Muscle layer of duodenum (tissue), 2 donors: ENCODE data around the gene MAN1C1.

Source experiments
- H3K27ac ChIP-seq: one replicate; pipeline ENCODE4 v1.7.0; 2013; ENCODE audit warnings: mild to moderate bottlenecking, low read length
- H3K27me3 ChIP-seq: one replicate; pipeline ENCODE4 v1.7.0; 2013; ENCODE audit warnings: low read depth, mild to moderate bottlenecking, control low read depth, low read length
- H3K36me3 ChIP-seq, 2 donors: one replicate each; pipeline ENCODE4 v1.7.0; 2013; ENCODE audit warnings: low read length in 2 of 2, control low read depth in 1 of 2, mild to moderate bottlenecking in 1 of 2; ENCODE audit not compliant: insufficient read depth in 2 of 2, control insufficient read depth in 1 of 2
- H3K4me1 ChIP-seq, 2 donors: one replicate each; pipeline ENCODE4 v1.7.0; 2013; ENCODE audit warnings: low read length in 2 of 2, mild to moderate bottlenecking in 2 of 2, control low read depth in 1 of 2, moderate library complexity in 1 of 2; ENCODE audit not compliant: insufficient read depth in 2 of 2, control insufficient read depth in 1 of 2
- H3K4me3 ChIP-seq, 2 donors: one replicate each; pipeline ENCODE4 v1.7.0; 2013; ENCODE audit warnings: low read length in 2 of 2, low read depth in 1 of 2, mild to moderate bottlenecking in 1 of 2
- H3K9me3 ChIP-seq, 2 donors: one replicate each; pipeline ENCODE4 v1.7.0; 2013; ENCODE audit warnings: low read length in 2 of 2, control low read depth in 1 of 2, mild to moderate bottlenecking in 1 of 2; ENCODE audit not compliant: control insufficient read depth in 1 of 2
- donor health status: healthy.

MAN1C1 gene

DNA sequence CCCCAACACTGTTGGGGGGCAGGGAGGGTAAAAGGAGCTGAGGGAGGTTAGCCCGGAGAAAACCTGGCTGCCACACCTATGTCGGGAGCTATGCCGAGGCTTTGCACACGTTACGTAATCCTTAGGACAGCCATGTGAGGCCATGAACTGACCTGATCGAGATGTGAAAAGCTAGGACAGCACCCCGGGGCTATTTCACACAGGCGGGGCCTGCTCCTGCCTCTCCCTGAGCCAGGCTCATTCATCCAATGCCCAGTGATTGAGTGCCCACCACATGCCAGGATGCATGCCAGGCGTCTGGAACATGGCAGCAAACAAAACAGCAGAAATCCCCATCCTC lies 43.0 kb upstream of the MAN1C1 start:
- Histone ChIP-seq H3K9me3 (no peaks in the 10 kb centered on the region), H3K36me3 (no peaks in the 10 kb centered on the region), H3K4me3 (no peak overlapping the region), H3K27me3 (no peaks in the 10 kb centered on the region), H3K27ac (no peak overlapping the region), H3K4me1 (peaks cover 0 to 13% of the 10 kb centered on the region in 2 donors)

DNA sequence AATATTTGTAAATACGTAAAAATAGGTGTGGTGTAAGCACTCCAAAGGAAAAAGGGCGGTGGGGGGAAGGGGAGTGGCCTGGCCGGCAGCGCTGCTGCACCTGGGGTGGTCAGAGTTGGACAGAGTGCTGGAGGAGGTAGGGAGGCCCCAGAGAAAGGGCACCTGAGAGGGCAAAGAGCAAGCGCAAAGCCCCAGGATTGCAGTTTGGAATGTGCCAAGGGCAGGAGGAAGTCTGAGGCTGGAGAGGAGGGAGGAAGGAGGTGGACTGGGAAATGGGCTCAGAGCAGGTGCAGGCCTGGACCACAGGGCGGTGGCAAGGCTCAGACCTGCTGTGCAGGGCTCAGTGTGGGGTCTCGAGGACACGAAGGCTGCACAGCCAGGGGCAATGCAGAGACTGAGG lies 42.6 kb upstream of the MAN1C1 start:
- no peaks in the 10 kb centered on the region for H3K36me3 ChIP-seq
- no peak overlapping the region for H3K27ac ChIP-seq
- no peaks in the 10 kb centered on the region for H3K27me3 ChIP-seq
- no peak overlapping the region for H3K4me3 ChIP-seq
- H3K4me1 ChIP-seq, result peaks cover 0 to 9% of the 10 kb centered on the region in 2 donors
- H3K9me3 ChIP-seq, result no peaks in the 10 kb centered on the region

DNA sequence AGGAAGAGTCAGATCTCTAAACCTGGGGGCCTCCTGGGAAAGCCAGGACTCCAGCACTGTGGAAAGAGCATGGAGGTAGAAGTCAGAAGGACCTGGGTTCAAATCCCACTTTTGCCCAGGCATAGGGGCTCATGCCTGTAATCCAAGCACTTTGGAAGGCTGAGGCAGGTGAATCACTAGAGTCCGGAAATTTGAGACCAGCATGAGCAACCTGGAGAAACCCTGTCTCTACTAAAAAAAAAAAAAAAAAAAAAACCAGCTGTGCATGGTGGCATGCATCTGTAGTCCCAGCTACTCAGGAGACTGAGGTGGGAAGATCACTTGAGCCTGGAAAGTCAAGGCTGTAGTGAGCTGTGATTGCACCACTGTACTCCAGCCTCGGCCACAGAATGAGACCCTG lies 41.4 kb upstream of the MAN1C1 start:
- H3K9me3 ChIP-seq, result no peaks in the 10 kb centered on the region
- no peak overlapping the region for H3K27ac ChIP-seq
- H3K4me1 ChIP-seq, result no peaks in the 10 kb centered on the region
- H3K36me3 ChIP-seq, result no peaks in the 10 kb centered on the region
- no peaks in the 10 kb centered on the region for H3K27me3 ChIP-seq
- H3K4me3 ChIP-seq, result no peak overlapping the region

DNA sequence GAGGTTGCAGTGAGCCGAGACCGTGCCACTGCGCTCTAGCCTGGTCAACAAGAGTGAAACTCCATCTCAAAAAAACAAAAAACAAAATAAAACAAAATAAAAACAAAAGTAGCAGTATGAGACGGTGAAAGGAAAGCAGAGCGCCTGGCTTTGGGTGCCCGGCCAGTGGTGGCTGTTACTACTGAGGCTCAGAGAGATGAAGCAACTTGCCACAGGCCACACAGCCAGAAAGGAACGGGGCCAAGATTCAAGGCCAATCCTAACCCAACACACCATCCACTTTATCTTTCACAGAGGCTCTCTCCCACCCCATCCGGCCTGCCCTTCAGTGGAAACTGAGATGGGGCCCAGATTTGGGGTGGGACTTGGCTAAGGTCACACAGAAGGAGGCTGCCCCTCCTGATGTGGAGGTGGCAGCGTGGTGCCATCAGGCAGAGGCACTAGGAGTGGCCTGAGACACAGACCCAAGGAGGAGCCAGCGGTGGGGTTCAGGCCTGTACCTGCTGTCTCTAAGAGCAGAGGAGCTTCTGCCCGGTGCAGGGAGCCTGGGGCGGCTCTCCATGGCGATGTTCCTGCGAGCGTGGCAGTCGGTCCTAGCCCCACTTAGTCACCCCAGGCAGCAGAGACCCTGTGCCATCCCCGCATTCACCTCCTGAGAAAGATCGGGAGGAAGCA lies 40.0 kb upstream of the MAN1C1 start:
- Histone ChIP-seq H3K9me3 (no peaks in the 10 kb centered on the region), H3K36me3 (no peaks in the 10 kb centered on the region), H3K4me1 (no peaks in the 10 kb centered on the region), H3K4me3 (no peak overlapping the region), H3K27me3 (no peaks in the 10 kb centered on the region), H3K27ac (no peak overlapping the region)

DNA sequence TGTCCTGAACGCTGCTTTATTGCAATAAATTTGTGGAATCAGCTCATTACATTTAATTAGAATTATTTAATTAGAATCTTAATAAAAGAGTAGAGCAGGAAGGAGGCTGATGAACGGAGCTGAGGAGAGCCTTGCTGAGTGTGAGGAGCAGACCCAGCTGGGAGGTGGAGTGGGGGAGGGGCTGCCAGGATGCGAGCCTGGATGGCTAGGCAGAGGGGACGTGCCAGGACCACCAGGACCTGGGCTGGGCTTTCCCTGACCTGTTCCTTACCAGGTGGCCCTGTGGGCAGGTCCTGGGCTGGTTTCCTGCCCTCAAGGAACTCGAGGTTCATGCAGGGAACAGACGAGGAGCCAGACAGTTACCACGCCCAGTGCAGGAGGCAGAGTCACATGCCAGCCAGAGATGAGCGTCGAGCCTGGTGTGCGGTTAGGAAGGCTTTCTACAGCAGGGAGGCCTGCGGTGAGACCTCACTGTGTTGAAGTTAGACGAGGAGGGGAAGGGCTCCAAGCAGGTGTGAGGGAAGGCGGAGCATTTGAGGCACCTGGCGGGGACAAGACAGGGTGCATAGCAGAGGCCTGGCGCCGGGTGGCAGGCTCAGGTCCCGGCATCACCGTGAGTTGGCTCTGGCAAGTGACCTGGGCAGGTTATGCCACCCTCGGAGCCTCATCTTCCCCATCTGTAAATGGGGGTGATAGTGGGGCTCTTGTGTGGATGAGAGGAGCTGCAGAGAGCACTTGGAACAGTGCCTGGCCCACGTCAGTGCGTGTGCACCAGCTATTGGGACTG lies 39.3 kb upstream of the MAN1C1 start:
- H3K27me3 ChIP-seq, result no peaks in the 10 kb centered on the region
- H3K36me3 ChIP-seq, result no peaks in the 10 kb centered on the region
- H3K9me3 ChIP-seq, result no peaks in the 10 kb centered on the region
- H3K4me1 ChIP-seq, result no peaks in the 10 kb centered on the region
- no peak overlapping the region for H3K4me3 ChIP-seq
- no peak overlapping the region for H3K27ac ChIP-seq

DNA sequence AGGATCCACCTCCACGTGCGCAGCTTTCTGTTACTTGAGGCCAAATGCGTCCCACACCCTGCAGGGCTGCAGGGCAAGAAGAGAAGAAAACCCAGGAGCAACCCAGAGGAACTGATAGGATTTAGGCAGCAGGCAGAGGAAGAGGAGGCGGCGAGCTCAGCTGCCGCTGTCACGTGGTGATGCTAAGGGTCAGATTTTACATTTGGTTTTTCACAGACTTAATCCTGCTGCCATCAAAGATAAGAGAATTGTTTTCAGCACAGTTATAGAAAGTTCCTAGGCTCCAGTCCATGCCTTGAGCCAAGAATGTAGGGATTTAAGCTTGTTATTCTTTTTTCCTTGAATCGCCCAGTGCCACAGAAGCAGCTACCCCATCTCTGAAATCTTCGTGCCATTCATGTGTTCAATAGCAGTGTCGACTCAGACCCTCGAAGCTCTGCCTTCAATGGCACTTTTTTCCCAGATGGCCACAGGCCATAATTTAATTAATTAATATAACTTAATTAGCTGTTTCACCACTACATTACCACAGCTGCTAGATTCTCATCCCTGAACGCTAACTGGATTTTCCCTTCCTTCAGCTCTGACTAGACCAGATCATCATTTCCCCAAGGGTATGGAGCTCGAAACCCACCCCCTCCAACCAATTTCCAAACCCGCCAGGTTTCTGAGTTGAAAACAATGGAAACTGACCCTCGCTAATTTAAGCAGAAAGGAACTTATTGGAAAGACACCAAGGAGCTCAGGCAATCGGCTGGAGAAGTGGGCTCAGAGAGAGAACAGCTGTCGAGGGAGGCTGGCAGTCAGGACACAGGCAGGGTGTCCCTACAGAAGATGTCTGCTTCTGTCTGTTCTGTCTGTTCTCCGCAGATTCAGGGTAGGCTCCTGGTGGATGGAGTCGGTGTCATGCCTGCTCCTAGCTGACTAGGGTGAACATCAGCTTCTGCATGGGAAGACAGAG lies 37.0 kb upstream of the MAN1C1 start:
- no peaks in the 10 kb centered on the region for H3K9me3 ChIP-seq
- H3K27ac ChIP-seq, result no peak overlapping the region
- no peaks in the 10 kb centered on the region for H3K4me1 ChIP-seq
- H3K36me3 ChIP-seq, result no peaks in the 10 kb centered on the region
- H3K27me3 ChIP-seq, result no peaks in the 10 kb centered on the region
- H3K4me3 ChIP-seq, result no peak overlapping the region

DNA sequence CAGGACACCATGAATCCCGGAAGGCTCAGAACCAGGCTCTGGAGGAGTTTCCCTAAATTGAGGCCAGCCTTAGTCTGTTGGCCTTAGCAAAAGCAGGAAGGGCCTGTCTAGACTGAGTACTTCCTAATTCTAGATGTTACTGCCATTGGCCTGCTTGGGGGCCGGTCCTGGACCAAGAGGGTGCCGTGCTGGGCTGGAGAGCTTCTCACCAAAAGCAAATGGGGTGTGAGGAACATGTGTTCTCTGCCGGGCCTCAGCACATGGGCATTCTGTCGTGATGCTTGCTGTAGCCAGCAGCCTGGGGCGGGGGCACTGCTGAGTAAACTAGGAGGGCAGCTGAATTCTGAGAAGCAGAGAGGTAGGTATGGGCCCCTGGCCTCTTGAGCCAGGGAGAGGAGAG lies 35.7 kb upstream of the MAN1C1 start:
- Histone ChIP-seq H3K4me1 (no peaks in the 10 kb centered on the region), H3K36me3 (no peaks in the 10 kb centered on the region), H3K9me3 (no peaks in the 10 kb centered on the region), H3K4me3 (no peak overlapping the region), H3K27ac (no peak overlapping the region), H3K27me3 (no peaks in the 10 kb centered on the region)

DNA sequence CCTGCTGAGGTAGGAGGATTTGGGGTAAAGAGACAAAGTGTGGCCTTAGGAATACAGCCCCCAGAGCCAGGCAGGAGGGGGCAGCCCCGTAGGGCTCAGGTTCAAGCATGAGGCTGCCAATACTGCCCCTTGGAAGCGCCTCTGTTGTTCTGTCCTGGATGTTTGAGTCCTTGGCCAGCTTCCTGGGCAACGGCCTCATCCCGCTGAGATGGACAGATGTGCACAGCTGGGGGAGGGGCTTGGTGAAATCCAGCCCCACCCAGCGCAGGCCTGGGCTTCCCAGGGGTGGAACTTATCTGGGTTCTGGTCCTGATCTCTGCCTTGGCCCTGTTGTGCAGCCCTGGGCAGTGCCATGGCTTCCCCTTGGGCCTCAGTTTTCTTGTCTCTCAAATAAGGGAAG lies 34.8 kb upstream of the MAN1C1 start:
- H3K4me1 ChIP-seq, result no peaks in the 10 kb centered on the region
- no peaks in the 10 kb centered on the region for H3K27me3 ChIP-seq
- H3K36me3 ChIP-seq, result no peaks in the 10 kb centered on the region
- H3K9me3 ChIP-seq, result no peaks in the 10 kb centered on the region
- H3K27ac ChIP-seq, result no peak overlapping the region
- H3K4me3 ChIP-seq, result no peak overlapping the region

DNA sequence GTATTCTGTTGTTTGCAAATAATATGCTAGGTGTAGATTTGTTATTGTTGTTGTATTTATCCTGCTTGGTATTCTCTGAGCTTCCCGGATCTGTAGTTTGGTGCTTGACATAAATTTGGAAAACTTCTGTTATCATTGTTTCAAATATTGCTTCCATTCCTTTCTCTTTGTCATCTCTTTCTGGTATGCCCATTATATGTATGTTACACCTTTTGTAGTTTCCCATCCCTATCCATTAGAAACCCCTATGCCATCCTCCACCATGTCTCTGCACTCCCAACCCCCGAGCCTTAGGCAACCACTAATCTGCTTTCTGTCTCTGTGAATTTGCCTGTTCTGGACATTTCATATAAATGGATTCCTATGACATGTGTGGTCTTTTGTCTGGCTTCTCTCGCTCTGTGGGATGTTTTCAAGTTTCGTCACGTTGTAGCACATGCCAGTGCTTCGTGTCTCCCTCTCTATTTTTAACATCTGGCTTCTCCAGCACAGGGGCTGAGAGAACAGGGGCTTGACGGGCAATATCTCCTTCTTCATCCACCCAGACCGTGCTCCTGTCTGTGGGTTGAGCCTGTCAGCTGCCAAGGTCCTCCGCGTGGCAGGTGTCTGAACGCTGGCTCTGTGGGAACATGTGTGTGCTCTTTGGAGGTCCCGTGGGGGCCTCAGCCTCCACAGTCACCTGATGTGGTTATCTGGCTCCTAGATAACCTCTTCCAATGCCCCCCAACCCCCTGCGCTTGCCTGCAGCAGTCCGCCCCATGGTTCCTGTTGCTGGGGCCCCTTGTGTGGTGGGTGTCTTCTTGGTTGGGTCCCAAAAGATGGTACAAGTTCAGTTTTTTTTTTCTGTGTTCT lies 32.8 kb upstream of the MAN1C1 start:
- H3K27ac ChIP-seq, result no peak overlapping the region
- no peak overlapping the region for H3K4me3 ChIP-seq
- H3K27me3 ChIP-seq, result no peaks in the 10 kb centered on the region
- H3K36me3 ChIP-seq, result no peaks in the 10 kb centered on the region
- H3K4me1 ChIP-seq, result no peaks in the 10 kb centered on the region
- H3K9me3 ChIP-seq, result no peaks in the 10 kb centered on the region

DNA sequence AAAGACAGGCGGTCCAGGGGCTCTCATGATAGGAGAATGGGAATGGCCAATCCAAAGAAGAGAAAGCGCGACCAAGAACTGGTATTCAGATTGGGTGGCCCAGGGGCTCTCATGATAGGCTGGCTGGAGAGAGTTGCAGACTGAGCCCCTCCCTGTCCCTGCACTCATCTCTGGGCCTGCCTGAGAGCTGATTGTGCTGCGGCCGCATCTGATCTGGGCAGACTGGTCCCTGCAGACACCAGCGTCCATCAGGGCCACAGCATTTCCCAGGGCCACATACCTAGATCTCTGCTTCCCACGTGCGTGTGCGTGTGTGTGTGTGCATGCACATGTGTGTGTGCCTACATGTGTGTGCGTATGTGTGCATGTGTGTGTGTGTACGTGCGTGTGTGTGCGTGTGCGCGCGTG lies 30.4 kb upstream of the MAN1C1 start:
- Histone ChIP-seq H3K27ac (no peak overlapping the region), H3K4me1 (peaks cover 7 to 14% of the 10 kb centered on the region in 2 donors), H3K27me3 (no peaks in the 10 kb centered on the region), H3K9me3 (no peaks in the 10 kb centered on the region), H3K36me3 (no peaks in the 10 kb centered on the region), H3K4me3 (no peak overlapping the region)
